Mesendoderm (in vitro differentiated cells): Measurements from ENCODE around the gene APBA1.
A peak's percentile ranks its signal among the peaks of the same experiment; 100 is the strongest.

Experiments used
- DNase-seq: peaks from one replicate; pipeline ENCODE4 v3.0.0; 2013
- H2AK5ac ChIP-seq: 2 replicates; pipeline ENCODE4 v1.6.1; 2013; ENCODE audit warnings: low read length, inconsistent platforms
- H2BK120ac ChIP-seq: 2 replicates; pipeline ENCODE4 v1.6.1; 2013; ENCODE audit warnings: low read depth, mild to moderate bottlenecking, low read length, moderate library complexity, mixed read lengths
- H2BK15ac ChIP-seq: replicated peaks from 2 replicates; pipeline ENCODE4 v1.6.1; 2013; ENCODE audit warnings: low read depth, mild to moderate bottlenecking, moderate library complexity
- H2BK5ac ChIP-seq: 2 replicates; pipeline ENCODE4 v1.6.1; 2013; ENCODE audit warnings: low read length, inconsistent platforms
- H3K18ac ChIP-seq: 2 replicates; pipeline ENCODE4 v1.6.1; 2013; ENCODE audit warnings: mild to moderate bottlenecking, low read length, mixed read lengths
- H3K23ac ChIP-seq: one replicate; pipeline ENCODE4 v1.6.1; 2013; ENCODE audit warnings: low read length
- H3K27ac ChIP-seq: 2 replicates; pipeline ENCODE4 v1.5.1; 2013; ENCODE audit warnings: low read depth, mild to moderate bottlenecking, inconsistent platforms, low read length, moderate library complexity
- H3K27me3 ChIP-seq: 2 replicates; pipeline ENCODE4 v1.6.1; 2013; ENCODE audit warnings: low read length, control low read depth, mild to moderate bottlenecking, inconsistent platforms; ENCODE audit not compliant: insufficient read depth, poor library complexity
- H3K36me3 ChIP-seq: 2 replicates; pipeline ENCODE4 v1.6.1; 2013; ENCODE audit warnings: low read length, inconsistent platforms; ENCODE audit not compliant: control insufficient read depth, insufficient read depth
- H3K4ac ChIP-seq: one replicate; pipeline ENCODE4 v1.6.1; 2013; ENCODE audit warnings: low read depth, mild to moderate bottlenecking, low read length, moderate library complexity
- H3K4me1 ChIP-seq: 2 replicates; pipeline ENCODE4 v1.6.1; 2013; ENCODE audit warnings: low read depth, low read length, inconsistent platforms; ENCODE audit not compliant: control insufficient read depth
- H3K4me2 ChIP-seq: 2 replicates; pipeline ENCODE4 v1.6.1; 2013; ENCODE audit warnings: low read length
- H3K4me3 ChIP-seq: 2 replicates; pipeline ENCODE4 v1.5.1; 2013; ENCODE audit warnings: mild to moderate bottlenecking, low read length
- H3K56ac ChIP-seq: one replicate; pipeline ENCODE4 v1.6.1; 2013; ENCODE audit warnings: low read length
- H3K79me1 ChIP-seq: 2 replicates; pipeline ENCODE4 v1.6.1; 2013; ENCODE audit warnings: low read length, inconsistent platforms
- H3K79me2 ChIP-seq: 2 replicates; pipeline ENCODE4 v1.6.1; 2013; ENCODE audit warnings: mild to moderate bottlenecking, low read length; ENCODE audit not compliant: control insufficient read depth, insufficient read depth
- H3K9ac ChIP-seq: 2 replicates; pipeline ENCODE4 v1.6.1; 2013; ENCODE audit warnings: low read length, inconsistent platforms
- H4K5ac ChIP-seq: one replicate; pipeline ENCODE4 v1.6.1; 2013; ENCODE audit warnings: low read length
- H4K8ac ChIP-seq: one replicate; pipeline ENCODE4 v1.6.1; 2013; ENCODE audit warnings: low read depth, mild to moderate bottlenecking, control low read depth, low read length, moderate library complexity
- WGBS: extraction: QIAGEN DNeasy Blood & Tissue Kit; methylation state at CpG from one replicate; pipeline ENCODE4 v1.1.7; 2013; ENCODE audit warnings: low lambda C conversion rate, missing lambda C conversion rate; ENCODE audit not compliant: insufficient coverage; ENCODE audit errors: extremely low coverage; 5-methylcytosine and 5-hydroxymethylcytosine counted together

Gene APBA1

DNA sequence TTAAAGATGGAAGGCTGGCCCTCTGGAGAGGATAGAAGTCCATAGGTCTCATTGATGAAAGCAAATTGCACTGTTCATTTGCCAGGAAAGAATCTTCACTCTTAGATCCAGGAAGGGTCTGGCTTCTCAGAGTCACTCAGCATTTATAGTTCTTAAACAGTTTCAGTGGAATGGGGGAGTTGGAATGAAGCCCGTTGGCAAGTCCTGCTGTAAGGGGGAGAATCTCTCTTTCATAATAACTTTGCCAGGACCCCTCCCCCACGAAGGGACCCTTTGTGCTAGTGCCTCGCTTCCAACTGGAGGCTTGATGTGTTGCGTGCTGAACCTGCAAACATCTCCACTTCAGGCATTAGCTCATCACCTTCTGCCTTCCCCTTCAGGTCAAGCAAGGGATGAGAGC is 290.0 kb downstream of the APBA1 start:
- Histone ChIP-seq H3K56ac (no peak overlapping the region), H3K79me1 (no peaks in the 10 kb centered on the region), H2AK5ac (no peak overlapping the region), H3K4me2 (no peak overlapping the region), H4K5ac (no peak overlapping the region), H2BK5ac (no peak overlapping the region), H3K4me1 (no peaks in the 10 kb centered on the region), H3K4me3 (no peak overlapping the region), H3K23ac (no peak overlapping the region), H3K79me2 (no peaks in the 10 kb centered on the region), H2BK15ac (no peak overlapping the region), H2BK120ac (no peak overlapping the region), H4K8ac (no peak overlapping the region), H3K27ac (no peak overlapping the region), H3K36me3 (peaks cover 4% of the 10 kb centered on the region), H3K27me3 (no peaks in the 10 kb centered on the region), H3K9ac (no peak overlapping the region), H3K4ac (no peak overlapping the region), H3K18ac (no peak overlapping the region)
- WGBS = no CpG with 5 or more reads among the region's 4 CpGs
- no peak for DNase-seq

DNA sequence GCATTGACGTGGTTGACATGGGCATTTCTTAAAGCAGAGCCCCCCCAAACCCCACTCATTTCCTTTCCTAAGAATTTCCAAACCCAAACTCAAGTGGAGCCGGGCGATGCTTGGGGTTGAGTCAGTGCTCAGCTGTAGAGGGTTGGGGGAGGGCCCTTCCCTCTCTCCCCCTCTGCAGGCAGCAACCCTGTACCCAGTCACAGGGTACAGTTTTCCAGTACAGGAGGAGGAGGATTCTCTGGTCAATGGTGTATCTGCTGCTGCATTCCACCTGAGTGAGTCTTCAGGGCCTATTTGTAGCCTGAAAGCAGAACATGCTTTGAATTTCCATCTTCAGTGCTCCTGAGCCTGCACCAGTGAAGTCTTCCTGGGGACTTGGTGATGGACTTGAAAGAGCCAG is 291.4 kb downstream of the APBA1 start:
- Histone ChIP-seq H3K56ac (no peak overlapping the region), H3K4me2 (no peak overlapping the region), H3K4me1 (peaks cover 2% of the 10 kb centered on the region), H2BK5ac (no peak overlapping the region), H2BK15ac (no peak overlapping the region), H2BK120ac (no peak overlapping the region), H3K9ac (no peak overlapping the region), H3K27me3 (no peaks in the 10 kb centered on the region), H4K5ac (no peak overlapping the region), H3K79me2 (no peaks in the 10 kb centered on the region), H3K36me3 (peaks cover 3% of the 10 kb centered on the region), H3K23ac (no peak overlapping the region), H3K4me3 (no peak overlapping the region), H2AK5ac (no peak overlapping the region), H3K18ac (no peak overlapping the region), H3K4ac (no peak overlapping the region), H3K27ac (no peak overlapping the region), H4K8ac (no peak overlapping the region), H3K79me1 (no peaks in the 10 kb centered on the region)
- no peak for DNase-seq
- WGBS = no CpG with 5 or more reads among the region's 3 CpGs

DNA sequence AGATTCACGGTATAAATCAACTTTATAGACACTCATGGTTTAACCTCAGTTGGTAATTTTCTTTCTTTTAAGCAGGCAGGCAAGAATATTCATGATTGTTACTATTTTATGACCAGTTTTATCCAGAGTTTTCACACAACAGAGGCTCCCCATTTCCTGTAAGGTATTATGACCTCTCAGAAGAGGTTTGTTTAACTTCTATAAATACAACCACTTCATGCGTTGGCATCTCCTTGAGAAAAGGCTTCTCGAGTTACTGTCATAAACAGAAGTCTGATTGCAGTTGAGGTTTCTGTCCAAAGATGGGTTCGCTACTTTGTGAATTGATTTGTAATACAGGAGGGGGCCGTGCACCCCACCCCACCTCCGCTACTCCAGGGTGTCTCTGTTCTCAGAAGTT is 291.9 kb downstream of the APBA1 start:
- H3K23ac ChIP-seq = no peak overlapping the region
- no peak overlapping the region for H3K27ac ChIP-seq
- WGBS = no CpG with 5 or more reads among the region's 6 CpGs
- no peak for DNase-seq
- H3K27me3 ChIP-seq = no peaks in the 10 kb centered on the region
- peaks cover 3% of the 10 kb centered on the region for H3K36me3 ChIP-seq
- H4K5ac ChIP-seq = no peak overlapping the region
- no peak overlapping the region for H2BK15ac ChIP-seq
- H2BK120ac ChIP-seq = no peak overlapping the region
- no peak overlapping the region for H4K8ac ChIP-seq
- H3K79me1 ChIP-seq = no peaks in the 10 kb centered on the region
- no peak overlapping the region for H3K4me2 ChIP-seq
- no peak overlapping the region for H3K9ac ChIP-seq
- H3K18ac ChIP-seq = no peak overlapping the region
- no peak overlapping the region for H2BK5ac ChIP-seq
- no peak overlapping the region for H2AK5ac ChIP-seq
- H3K4me3 ChIP-seq = no peak overlapping the region
- H3K4ac ChIP-seq = no peak overlapping the region
- H3K56ac ChIP-seq = no peak overlapping the region
- H3K79me2 ChIP-seq = no peaks in the 10 kb centered on the region
- peaks cover 2% of the 10 kb centered on the region for H3K4me1 ChIP-seq

DNA sequence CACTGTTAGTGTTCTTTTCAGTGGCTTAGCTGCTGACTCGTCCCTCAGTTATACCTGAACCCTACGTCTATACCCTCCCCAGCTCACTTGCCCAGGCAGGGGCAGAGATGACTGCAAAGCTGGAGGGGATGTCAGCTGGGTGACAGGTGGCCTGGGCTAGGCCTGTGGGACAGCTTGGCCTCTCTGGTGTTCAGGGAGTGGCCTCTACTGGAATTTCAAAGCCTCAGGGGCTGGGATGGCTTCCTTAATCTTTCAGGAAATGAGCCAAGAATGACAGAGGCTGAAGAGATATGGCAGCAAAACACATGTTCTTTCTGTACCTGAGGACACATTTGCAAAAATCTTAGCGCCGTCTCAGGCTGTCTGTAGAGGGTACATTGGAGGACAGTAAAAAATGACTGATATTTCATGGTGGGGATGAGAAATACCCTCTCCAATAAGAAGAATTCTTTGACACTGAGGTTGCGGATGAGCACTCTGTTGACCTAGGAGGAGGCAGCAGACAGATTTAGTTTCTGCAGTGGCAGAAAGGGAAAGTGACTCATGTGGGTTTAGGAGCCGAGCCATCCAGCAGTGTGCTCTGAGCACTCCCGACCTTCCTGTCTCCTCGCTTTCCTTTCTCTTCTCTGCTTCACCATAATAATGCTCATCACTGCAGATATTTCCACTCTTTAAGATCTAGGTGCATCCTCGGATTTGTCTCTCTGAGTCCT is 292.7 kb downstream of the APBA1 start:
- no peak overlapping the region for H3K4me2 ChIP-seq
- no peak overlapping the region for H3K27ac ChIP-seq
- H3K4ac ChIP-seq = no peak overlapping the region
- H3K9ac ChIP-seq = no peak overlapping the region
- H3K4me3 ChIP-seq = no peak overlapping the region
- no peaks in the 10 kb centered on the region for H3K27me3 ChIP-seq
- H3K79me1 ChIP-seq = no peaks in the 10 kb centered on the region
- H4K8ac ChIP-seq = no peak overlapping the region
- H3K18ac ChIP-seq = peak overlapping the region; percentile 70
- peaks cover 3% of the 10 kb centered on the region for H3K36me3 ChIP-seq
- H2BK5ac ChIP-seq = no peak overlapping the region
- no peak overlapping the region for H2BK120ac ChIP-seq
- H3K4me1 ChIP-seq = peaks cover 2% of the 10 kb centered on the region
- no peak overlapping the region for H4K5ac ChIP-seq
- no peak overlapping the region for H2BK15ac ChIP-seq
- peak; percentile 76 for DNase-seq
- WGBS = no CpG with 5 or more reads among the region's 9 CpGs
- no peak overlapping the region for H3K56ac ChIP-seq
- H3K23ac ChIP-seq = no peak overlapping the region
- no peaks in the 10 kb centered on the region for H3K79me2 ChIP-seq
- no peak overlapping the region for H2AK5ac ChIP-seq

DNA sequence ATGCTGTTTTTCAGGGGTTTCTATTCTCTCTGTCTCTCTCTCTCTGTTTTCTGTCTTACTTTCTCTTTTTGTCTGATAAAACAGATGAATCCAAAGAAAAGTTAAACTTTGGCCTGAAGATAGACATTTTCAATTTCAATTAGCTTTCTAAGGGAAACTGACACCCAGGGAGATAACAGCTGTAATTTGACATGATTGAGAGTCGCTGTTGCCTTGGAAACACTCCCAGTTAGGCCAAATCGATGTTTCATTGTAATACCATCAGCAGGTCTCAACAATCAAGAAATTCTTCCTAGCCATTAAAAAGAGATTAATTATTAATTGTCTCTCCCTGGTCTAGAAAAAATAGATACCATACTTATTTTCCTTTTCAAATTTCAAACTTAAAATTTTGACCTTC is 294.2 kb downstream of the APBA1 start:
- no peak overlapping the region for H3K23ac ChIP-seq
- H2BK5ac ChIP-seq = no peak overlapping the region
- no peaks in the 10 kb centered on the region for H3K79me2 ChIP-seq

More for the DNA sequence above, 294.2 kb downstream of the APBA1 start:
- Histone ChIP-seq H3K27ac (no peak overlapping the region), H4K5ac (no peak overlapping the region), H3K4ac (no peak overlapping the region), H3K18ac (no peak overlapping the region), H3K4me3 (no peak overlapping the region), H3K79me1 (no peaks in the 10 kb centered on the region), H3K9ac (no peak overlapping the region), H2BK120ac (no peak overlapping the region), H4K8ac (no peak overlapping the region), H3K56ac (no peak overlapping the region), H3K27me3 (no peaks in the 10 kb centered on the region), H3K36me3 (peaks cover 3% of the 10 kb centered on the region), H3K4me2 (no peak overlapping the region), H2BK15ac (no peak overlapping the region), H3K4me1 (peaks cover 2% of the 10 kb centered on the region), H2AK5ac (no peak overlapping the region)
- DNase-seq = no peak
- no CpG with 5 or more reads among the region's 2 CpGs for WGBS
